Activated T-cell treated with anti-CD3 and anti-CD28 coated beads for 4 hours (primary cell): ENCODE results near the gene SPEF2.
A peak's percentile ranks its signal among the peaks of the same experiment; 100 is the strongest.

Source experiments
- DNase-seq: peaks from one replicate; pipeline ENCODE4 v3.0.0-alpha.2; 2020

SPEF2 gene, protein sequence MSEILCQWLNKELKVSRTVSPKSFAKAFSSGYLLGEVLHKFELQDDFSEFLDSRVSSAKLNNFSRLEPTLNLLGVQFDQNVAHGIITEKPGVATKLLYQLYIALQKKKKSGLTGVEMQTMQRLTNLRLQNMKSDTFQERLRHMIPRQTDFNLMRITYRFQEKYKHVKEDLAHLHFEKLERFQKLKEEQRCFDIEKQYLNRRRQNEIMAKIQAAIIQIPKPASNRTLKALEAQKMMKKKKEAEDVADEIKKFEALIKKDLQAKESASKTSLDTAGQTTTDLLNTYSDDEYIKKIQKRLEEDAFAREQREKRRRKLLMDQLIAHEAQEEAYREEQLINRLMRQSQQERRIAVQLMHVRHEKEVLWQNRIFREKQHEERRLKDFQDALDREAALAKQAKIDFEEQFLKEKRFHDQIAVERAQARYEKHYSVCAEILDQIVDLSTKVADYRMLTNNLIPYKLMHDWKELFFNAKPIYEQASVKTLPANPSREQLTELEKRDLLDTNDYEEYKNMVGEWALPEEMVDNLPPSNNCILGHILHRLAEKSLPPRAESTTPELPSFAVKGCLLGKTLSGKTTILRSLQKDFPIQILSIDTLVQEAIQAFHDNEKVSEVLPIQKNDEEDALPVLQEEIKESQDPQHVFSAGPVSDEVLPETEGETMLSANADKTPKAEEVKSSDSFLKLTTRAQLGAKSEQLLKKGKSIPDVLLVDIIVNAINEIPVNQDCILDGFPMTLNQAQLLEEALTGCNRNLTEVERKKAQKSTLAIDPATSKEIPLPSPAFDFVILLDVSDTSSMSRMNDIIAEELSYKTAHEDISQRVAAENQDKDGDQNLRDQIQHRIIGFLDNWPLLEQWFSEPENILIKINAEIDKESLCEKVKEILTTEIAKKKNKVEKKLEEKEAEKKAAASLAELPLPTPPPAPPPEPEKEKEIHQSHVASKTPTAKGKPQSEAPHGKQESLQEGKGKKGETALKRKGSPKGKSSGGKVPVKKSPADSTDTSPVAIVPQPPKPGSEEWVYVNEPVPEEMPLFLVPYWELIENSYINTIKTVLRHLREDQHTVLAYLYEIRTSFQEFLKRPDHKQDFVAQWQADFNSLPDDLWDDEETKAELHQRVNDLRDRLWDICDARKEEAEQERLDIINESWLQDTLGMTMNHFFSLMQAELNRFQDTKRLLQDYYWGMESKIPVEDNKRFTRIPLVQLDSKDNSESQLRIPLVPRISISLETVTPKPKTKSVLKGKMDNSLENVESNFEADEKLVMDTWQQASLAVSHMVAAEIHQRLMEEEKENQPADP (N-terminal part only)

DNA sequence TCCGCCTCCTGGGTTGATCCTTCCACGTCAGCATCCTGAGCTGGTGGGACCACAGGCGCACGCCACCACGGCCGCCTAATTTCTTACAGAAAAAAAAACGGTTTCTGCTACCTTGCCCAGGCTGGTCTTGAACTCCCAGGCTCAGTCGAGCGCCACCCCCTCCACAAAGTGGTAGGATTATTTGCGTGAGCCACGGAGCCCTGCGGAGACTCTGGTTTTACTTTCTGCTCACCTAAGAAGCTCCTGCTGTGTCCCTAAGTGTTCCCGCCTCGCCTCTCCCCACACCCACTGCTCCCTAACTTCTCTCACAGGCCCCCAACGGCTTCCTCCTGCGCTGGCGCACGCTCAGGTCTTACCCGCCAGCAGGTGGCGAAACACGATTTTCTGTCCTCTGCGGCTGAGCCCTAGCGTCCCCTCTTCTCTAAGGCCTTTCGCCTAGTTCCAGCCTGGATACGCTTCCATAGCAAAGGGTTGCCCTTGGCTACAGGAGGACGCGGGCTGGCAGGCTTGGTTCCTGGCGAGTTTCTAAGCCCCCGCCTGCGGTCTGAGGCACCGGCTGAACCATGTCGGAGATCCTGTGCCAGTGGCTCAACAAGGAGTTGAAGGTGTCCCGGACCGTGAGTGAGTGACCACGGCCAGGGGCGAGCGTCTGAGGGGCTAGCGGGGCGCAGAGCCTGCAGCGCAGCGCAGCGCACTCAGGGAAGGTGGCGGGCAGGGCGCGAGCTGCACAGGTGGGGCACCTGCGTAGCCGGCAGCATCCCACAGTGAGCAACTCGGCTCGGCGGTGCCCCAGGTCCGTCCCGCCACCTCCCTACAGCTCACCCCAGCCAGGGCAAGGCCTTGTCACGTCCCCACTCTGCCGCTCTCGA is at the start of gene SPEF2:
Gene SPEF2, plus strand, starts transcription at position 429 of the 869 bp plus-strand sequence. Its CDS starts 135 bp downstream, at position 564.
- peak; percentile 67 for DNase-seq

DNA sequence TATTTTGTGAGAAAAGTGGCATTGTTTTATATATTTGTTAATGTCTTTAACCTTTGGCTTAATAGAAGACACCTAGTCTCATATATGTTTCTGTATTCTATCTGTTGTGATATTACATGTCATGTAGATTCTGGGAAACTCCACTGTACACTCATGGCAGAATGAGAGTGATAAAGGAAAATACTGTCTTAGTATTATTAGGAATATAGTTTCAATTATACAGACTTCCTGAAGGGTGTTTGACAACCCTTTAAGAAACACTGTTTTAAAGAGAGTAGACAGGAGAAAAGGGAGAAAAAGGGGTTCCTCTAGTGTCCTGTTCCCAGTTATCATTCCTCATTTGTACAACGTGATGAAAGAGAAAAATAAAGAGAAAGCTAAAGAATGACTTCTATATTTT is 42.1 kb upstream of the SPEF2 start:
- DNase-seq: no peak

DNA sequence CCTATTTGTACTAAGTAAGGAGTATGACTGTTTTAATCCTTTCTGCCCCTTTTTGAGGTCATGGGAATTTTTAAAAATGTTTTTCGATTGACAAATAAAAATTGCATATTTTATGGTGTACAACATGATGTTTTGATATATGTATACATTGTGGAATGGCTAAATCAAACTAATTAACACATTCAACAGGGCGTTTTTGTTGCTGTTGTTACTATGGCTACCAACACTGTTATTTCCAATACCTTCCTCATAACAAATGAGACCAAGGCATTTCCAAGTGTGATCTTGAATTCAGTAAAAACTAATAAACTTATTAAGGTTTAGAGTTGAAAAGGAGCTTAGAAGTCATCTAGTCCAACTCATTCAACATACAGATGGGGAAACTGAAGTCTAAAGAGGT is 30.2 kb upstream of the SPEF2 start:
- no peak for DNase-seq

DNA sequence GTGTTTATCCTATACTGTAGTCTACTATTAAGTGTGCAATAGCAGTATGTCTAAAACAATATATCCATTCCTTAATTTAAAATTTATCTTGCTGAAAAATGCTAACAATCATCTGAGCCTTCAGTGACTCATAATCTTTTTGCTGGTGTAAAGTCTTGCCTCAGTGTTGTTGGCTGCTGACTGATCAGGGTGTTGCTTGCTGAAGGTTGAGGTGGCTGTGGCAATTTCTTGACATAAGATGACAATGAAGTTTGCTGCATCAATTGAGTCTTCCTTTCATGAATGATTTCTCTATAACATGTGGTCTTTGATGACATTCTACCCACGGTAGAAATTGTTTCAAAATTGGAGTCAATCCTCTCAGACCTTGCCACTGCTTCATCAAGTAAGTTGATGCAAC is 24.3 kb upstream of the SPEF2 start:
- DNase-seq: no peak

DNA sequence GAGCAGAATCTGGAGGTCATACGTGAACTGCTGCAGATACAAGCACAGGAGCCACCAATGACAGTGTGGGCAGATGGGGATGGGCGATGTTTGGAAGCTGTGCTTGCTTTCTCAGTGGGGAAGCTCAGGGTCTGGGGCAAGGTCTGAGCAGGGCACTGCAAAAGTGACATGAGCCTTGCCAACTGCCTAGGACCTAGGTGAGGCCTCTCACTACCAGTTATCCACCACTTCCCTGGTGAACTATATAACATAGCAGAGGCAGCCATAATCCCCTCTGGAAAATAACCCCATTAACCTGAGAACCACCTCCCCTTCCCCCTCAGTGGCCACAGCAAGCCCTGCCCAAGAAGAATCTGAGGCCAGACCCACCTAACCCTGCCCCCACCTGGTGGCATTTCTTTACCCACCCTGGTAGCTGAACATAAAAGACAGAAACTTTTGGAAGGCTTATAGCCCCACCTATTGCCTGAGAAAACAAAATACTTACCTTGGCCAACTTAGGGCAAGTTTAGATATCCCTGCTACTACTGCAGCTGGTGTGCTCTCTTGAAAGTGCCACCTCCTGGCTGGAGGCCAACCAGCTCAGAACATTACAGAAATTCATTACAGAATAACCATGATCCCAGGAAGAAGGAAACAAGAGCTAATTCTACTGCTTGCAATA is 18.8 kb upstream of the SPEF2 start:
- no peak for DNase-seq

DNA sequence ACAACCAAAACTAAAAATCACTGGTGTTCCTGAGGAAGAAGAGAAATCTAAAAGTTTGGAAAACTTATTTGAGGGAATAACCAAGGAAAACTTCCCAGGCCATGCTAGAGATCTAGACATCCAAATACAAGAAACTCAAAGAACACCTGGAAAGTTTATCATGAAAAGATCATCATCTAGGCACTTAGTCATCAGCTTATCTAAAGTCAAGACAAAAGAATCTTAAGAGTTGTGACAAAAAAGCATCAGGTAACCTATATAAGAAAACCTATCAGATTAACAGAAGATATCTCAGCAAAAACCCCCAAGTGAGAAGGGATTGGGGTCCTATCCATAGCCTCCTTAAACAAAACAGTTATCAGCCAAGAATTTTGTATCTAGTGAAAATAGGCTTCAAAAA is 17.1 kb upstream of the SPEF2 start:
- DNase-seq: no peak

DNA sequence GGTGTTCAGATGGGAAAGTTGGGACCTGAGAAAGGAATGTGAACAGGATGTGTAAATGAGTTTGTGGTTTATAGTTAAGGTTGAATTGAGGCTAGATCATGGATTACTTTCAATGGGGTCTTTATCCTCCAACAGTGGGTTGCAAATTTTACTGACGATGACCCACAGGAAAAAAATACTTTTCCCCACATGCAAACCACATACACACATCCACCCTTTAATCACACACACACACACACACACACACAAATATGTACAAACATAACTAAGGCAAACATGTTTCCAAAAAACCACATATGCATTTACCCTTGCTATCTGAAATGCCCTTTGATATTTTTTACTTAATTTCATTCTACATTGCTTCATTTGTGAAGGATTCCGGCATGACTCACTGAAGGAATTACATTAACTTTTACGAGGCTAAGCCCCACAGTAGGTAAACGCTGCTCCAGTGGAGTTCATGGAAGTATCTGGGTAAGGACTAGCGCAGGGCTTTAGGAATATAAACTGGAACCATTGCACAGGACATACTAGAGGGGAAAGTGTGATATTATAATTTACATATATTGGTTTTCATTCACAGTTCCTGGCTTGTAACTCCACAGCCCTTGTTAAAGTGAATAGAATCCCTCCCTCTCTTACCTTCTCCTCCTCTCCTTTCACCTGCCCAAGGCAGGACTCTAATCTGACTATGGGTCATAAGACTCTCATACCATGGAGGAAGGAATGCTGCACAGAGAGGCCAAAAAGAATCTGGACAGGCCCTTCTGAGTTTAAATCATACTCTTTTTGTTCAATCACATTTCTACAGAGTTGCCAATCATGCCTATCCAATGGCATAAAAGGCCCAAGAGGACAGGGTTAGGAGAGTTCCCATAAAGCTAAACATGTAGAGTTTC is 8.5 kb upstream of the SPEF2 start:
- DNase-seq: no peak

DNA sequence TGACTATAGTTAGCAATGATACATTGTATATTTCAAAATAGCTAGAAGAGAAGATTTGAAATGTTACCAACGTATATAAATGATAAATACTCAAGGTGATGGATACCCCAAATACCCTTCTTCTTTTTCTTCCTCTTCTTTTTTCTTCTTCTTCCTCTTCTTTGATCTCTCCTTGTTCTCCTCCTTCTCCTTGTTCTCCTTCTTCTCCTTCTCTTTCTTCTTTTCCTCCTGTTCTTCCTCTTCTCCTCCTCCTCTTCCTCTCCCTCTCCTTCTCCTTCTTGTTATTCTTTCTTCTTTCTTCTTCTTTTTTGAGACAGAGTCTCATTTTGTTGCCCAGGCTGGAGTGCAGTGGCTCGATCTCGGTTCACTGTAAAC is 616 bp upstream of the SPEF2 start:
- no peak for DNase-seq

DNA sequence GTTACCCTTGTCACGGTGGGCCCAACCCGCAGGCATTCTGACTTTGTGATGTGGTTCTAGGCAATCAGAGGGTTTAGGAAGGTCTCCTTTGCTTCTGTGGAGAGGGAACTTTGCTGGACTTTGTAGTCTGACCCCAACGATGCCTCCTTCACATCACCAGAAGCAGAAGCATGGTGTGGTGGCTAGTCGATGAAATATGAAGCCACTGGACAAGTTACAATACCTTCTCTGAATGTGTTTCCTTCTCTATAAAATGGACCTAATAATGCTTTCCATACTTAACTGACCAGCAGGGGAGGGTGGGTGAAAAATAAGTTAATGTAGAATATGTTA is 607 bp downstream of the SPEF2 start:
- DNase-seq: no peak

DNA sequence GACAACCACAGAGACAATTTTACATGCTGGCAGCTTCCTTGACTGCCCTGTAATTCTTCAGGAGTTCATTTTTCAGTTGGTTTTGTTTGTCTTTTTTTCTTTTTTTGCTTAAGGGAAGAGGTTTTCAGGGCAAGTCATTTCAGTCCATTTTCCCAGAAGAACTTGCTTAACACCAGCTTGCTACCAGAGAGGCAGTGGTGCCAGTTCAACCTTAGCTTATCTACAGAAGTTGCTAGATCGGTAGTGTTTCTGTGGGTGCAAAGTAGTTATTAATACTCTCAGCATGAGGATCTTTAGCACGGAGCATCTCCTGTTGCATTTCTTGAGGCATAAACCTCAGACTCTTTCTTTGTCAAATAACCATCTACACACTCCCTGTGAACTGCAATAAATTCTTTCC is 1.1 kb downstream of the SPEF2 start:
- no peak for DNase-seq

DNA sequence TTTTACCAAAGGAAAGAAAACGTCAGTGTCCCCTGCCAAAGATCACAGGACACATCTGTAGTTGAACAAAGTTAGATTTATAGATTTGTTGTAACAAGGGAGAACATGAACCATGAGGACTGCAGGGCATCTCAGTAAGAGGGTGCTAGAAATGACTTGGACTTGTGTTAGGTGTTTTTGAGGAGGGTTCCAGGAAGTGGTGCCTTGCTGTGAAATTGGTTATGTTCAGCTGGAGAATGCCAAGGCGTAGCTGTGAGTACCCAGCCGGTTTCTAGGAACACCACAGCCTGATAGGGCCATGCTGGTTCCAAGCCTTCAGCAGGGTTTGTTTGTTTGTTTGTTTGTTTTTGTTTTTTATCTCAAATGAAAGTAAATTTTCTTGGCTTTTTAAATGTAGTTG is 5.3 kb downstream of the SPEF2 start:
- DNase-seq: no peak

DNA sequence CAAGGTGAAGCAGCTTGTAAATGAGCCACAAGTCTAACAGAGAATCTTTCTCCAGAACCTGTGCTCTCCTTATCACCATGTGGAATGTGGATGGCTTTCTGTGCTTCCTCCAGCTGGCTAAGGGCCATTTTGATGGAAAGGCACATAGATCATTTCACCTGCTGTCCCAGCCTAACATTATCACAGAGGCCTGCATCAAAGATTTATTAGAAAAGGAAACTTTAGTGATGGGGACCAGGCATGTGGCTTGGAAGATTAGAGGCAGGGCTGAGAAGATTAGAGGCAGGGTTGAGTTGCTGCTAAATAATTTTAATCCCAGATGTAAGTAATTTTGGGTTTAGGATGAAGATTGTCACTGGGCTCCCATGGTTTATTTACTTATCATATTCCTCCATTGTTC is 6.3 kb downstream of the SPEF2 start:
- DNase-seq: no peak

DNA sequence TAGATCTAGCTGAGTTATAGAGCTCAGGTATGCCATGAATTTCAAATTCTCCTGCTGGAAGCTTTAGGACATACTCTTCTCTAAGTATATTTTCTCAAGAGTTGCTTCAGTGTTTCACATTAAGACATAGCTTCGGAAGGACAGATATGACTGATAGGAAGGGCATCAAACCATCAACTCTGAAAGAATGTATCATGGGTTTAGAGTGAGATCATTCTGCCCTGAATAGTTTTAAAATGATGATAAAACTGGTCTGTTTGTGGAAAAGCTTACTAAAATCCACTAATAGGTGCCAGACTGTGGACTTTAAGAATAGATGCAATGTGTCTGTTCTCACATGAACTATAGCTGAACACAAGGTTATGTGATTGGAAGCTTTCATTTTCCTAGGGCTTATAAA is 8.4 kb downstream of the SPEF2 start:
- no peak for DNase-seq

DNA sequence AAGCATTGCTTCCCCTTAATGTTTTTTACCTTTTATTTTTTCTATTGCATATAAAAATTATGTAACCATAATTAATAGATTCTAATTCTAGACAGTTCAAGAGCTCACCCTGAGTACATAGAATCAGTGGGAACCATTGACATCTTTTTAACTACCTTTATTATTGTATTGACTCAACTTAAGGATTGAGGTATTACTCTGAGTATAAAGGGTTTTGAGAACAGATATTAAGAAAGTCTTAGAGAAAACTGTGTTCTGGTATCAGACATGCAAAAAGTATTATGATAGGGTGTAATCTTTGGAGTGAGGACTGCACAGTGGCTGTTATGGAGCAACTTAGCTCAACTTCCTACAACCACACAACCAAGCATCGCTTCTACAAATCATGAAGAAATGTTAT is 8.9 kb downstream of the SPEF2 start:
- no peak for DNase-seq

DNA sequence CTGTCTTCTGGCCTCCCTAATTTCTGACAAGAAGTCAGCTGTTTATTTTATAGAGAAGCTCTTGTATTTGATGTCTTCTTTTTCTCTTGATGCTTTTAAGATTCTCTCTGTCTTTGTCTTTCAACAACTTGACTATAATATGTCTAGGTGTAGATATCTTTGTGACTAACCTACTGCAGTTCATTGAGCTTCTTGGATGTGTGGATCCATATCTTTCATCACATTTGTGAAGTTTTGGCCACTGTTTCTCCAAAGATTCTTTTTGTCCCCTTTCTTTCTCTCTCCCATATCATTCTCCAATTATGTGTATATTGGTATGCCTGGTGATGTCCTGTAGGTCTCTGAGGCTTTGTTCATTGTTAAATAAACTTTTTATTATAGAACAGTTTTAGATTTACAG is 16.7 kb downstream of the SPEF2 start:
- DNase-seq: no peak

DNA sequence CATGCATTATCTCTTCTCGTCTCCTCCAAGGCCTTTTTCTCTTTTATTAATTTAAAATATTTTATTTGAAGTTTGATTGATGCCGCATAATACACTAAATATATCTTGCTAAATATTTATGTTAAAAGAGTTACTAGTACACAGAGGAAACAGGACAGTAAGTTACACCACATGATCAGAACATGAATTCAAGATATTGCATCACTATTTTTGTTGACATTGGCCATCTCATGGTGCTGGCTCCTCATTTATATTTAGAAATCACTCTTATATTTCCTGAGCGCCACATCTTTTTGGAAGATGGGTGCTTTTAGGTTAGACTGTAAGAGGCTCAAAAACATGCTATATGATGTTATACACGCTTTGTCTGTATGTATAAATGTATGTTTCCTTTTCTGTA is 23.0 kb downstream of the SPEF2 start:
- no peak for DNase-seq

DNA sequence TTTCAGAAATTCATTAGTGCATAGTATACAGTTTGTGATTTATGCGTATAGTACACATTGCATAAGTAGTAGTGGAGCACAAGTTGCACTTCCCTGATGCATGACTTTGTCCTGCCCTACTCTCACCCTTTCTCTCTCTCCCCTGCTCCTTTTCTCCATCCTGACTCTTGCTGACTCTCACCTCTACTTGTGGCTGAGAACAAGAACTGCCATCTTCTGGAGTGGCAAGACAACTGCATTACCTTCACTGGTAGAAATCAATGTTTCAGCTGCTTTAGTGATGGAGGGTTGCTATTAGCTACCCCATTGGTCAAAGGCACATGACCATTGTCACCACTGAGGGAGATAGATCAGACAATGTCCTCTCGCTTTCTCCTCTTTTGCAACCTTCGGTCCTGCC is 26.9 kb downstream of the SPEF2 start:
- no peak for DNase-seq

DNA sequence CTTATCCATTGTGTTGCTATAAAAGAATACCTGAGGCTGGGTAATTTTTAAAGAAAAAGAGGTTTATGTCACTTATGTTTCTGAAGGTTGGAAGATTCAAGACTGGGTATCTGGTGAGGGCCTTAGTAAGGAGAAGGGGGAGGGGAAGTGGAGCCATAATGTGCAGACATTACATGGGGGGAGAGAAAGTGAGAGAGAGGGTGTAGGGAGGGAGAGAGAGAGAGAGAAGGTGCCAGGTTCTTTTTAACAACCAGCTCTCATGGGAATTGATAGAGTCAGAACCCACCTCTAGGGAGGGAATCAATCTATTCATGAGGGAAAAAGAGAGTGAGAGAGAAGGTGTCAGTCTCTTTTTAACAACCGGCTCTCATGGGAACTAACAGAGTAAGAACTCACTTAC is 29.5 kb downstream of the SPEF2 start:
- no peak for DNase-seq

DNA sequence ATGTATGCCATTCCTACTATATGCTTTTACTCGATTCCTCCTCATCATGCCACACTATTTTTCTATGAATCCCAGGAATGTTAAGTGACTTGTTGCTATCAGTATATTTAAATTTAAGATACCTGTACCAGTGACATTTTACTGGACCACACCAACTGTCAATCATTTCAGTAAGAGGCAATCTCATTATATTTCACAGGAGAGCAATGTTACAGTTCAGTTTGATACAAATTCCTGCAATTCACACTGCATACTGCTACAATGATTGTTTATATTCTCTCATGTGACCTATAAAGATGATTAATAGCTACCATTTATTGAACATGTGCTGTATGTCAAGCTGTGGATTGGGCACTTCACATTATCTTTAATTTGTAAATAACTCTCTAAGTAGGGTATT is 30.0 kb downstream of the SPEF2 start:
- DNase-seq: no peak

DNA sequence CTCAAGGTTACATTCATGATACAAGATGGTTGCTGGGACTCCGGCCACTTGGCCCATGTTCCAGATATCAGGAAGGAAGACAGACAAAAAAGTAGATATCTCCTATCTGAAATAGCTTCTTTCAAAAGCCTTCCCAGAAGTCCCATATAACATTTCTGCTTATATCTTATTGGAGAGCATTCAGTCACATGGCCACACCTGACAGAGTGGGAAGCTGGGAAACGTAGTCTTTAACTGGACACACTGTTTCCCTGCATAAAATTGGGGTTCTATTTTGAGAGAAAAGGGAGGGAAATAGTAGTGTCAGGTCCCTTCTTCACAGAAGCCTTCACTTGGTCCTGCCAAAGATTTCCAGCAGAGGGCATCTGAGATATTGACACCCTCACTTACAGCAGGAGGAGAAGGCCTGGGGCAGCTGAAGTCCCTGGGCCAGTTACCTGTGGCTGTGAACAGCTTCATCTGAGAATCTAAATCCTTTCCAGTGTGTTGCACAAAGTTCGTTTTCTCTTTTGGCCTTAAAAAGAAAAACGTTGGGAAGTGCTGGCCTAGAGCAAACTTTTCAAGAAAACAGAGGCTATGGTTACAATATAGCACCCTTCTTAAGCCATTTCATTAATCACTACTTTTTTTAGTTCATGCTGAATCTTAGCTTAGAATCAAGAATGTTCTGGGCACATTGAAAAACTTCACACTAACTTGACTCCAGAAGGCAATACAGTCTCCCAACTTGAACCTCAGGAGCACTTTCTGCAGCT is 33.5 kb downstream of the SPEF2 start:
- DNase-seq: peak; percentile 53
